DND-41 (cell line): ENCODE measurements around the gene VWA8.

Experiments
- EZH2 ChIP-seq: IDR thresholded peaks from 3 replicates; pipeline ENCODE4 v1.6.1; 2012; ENCODE audit warnings: borderline replicate concordance, low read depth, mild to moderate bottlenecking, moderate library complexity, low read length, inconsistent platforms; ENCODE audit not compliant: severe bottlenecking
- TF ChIP-seq, protein P1 (sequence below): IDR thresholded peaks from 2 replicates; pipeline ENCODE4 v1.5.1; 2012; ENCODE audit warnings: borderline replicate concordance, low read length, moderate library complexity, mild to moderate bottlenecking; ENCODE audit not compliant: poor library complexity, severe bottlenecking; ENCODE audit errors: extremely low read depth

DNA sequence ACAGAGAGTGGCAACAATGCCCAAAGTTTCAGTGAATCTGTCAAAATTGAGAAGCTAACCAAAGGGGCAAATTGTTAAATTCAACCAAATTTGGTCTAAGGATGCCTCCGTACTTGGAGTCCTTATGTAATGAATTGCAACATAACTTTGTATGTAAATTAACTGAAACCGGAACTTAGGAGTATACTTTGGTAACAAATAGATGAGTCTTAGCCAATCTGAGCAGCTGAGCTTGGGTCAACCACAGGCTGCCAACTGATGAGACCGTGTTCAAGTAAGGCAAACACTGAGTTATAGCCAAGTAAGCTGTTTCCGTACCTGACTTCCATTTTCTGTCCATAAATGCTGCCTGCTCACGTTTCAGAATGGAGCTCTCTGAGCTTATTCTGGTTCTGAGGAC, 5.3 kb downstream of the VWA8 start:
- TF ChIP-seq EZH2, result no peak
- TF ChIP-seq, protein P1, sequence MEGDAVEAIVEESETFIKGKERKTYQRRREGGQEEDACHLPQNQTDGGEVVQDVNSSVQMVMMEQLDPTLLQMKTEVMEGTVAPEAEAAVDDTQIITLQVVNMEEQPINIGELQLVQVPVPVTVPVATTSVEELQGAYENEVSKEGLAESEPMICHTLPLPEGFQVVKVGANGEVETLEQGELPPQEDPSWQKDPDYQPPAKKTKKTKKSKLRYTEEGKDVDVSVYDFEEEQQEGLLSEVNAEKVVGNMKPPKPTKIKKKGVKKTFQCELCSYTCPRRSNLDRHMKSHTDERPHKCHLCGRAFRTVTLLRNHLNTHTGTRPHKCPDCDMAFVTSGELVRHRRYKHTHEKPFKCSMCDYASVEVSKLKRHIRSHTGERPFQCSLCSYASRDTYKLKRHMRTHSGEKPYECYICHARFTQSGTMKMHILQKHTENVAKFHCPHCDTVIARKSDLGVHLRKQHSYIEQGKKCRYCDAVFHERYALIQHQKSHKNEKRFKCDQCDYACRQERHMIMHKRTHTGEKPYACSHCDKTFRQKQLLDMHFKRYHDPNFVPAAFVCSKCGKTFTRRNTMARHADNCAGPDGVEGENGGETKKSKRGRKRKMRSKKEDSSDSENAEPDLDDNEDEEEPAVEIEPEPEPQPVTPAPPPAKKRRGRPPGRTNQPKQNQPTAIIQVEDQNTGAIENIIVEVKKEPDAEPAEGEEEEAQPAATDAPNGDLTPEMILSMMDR, result no peak
